ENCODE results near the gene SUPV3L1. TPM values are rescaled to one million over a fixed set of nuclear protein-coding genes. Genes with fewer than 3 reads are reported as not detected.

SUPV3L1 gene
- total and polyA plus RNA-seq, 10 of the 15 experiments (the other 5 are each of a cell fraction or from before 2014, with no cell fraction given) = 18.4 to 57.8 (median 44.2) TPM

DNA sequence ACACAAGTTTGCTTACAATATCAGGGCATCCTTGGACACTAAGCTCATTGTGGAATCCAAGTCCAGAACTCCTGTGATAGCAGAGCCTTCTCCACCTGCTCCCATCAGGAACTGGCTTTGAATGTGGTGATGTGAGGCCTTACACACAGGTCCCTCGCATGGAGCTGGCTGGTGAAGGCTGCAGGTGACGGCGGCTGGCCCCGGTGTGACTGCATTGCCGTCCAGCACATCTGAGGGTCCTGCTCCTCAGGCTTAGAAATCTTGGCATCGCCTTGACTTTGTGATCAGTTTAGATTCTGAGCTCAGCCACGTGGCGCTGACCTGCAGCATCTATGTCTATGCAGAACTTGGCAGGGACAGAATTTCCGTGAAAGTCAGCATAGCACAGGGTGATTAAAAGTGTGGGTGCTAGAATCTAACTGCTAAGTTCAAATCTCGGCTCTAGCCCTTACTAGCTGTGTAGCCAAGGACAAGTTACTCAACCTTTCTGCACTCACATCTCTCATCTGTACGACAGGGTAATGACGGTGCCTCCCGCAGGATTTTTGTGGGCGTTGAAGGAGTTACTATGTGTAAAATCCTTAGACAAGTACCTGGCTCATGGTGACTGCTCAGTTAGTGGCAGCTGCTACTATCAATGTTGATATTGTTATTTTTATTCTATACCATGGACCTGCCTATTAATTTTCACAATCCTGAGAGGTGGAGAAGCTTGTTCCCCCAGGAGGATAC, 66.7 kb downstream of the SUPV3L1 start:
- H3K4me2 ChIP-seq (ENCODE audit: control insufficient read depth, insufficient read depth) = no peak overlapping the region
- WGBS (ENCODE audit: insufficient coverage, insufficient replicate concordance, low lambda C conversion rate, missing lambda C conversion rate) = 58% methylated on average over 14 of the region's 14 CpGs
- in situ Hi-C loops (cut with MboI) (no loop called here), intact Hi-C loops (cut with micrococcal nuclease; ENCODE audit: unreplicated experiment) (no loop called here)
- no peak overlapping the region for H3K9ac ChIP-seq (ENCODE audit: control insufficient read depth, insufficient read depth, low read length)
- ChIA-PET SMC1A (ENCODE audit: uncharacterized antibody, unreplicated experiment) (interaction anchor here (1.3 to 1.6 kb wide), 2 partner anchors 10 to 16 kb away, joined by 3 read pairs; no protein-coding TSS in a partner anchor), CTCF (interaction anchor here (1.4 to 2.5 kb wide), 2 partner anchors 146 to 162 kb away, joined by 3 to 7 read pairs; no protein-coding TSS in a partner anchor), RAD21 (ENCODE audit: unreplicated experiment) (no interaction called here), POLR2A (no interaction called here)
- no peaks in the 10 kb centered on the region; the same call in 2 of the 3 replicates for H3K9me3 ChIP-seq (replicated peaks; ENCODE audit: control insufficient read depth, insufficient read depth, low read length)
- H3K36me3 ChIP-seq (ENCODE audit: control insufficient read depth in 2 of 2, insufficient read depth in 2 of 2, low read length in 1 of 2) = no peaks in the 10 kb centered on the region
- FAIRE-seq = no peak
- no peaks in the 10 kb centered on the region for H3K4me1 ChIP-seq (ENCODE audit: control insufficient read depth, insufficient read depth, low read length)
- no peaks in the 10 kb centered on the region for H3K27me3 ChIP-seq (replicated peaks in 1 of 2; ENCODE audit: control insufficient read depth in 2 of 2, insufficient read depth in 2 of 2, low read length in 1 of 2)
- BruUV-seq (replicated peaks) = no TSS peak
- H2AFZ ChIP-seq (ENCODE audit: control insufficient read depth, low read depth, low read length) = no peak overlapping the region
- H3K27ac ChIP-seq (ENCODE audit: control insufficient read depth, insufficient read depth) = no peak overlapping the region
- no peaks in the 10 kb centered on the region for H3K79me2 ChIP-seq (ENCODE audit: control insufficient read depth, insufficient read depth, low read length)
- TF ChIP-seq, protein P1, sequence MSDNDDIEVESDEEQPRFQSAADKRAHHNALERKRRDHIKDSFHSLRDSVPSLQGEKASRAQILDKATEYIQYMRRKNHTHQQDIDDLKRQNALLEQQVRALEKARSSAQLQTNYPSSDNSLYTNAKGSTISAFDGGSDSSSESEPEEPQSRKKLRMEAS (IDR thresholded peaks at IDR 0.05; ENCODE audit: low read depth, low read length) = no peak
- TF ChIP-seq POLR2A (IDR thresholded peaks at IDR 0.05; ENCODE audit: low read depth, low read length) (no peak), TBL1XR1 (IDR thresholded peaks at IDR 0.05; ENCODE audit: low read depth, low read length) (no peak), EP300 (IDR thresholded peaks at IDR 0.05; ENCODE audit: borderline replicate concordance in 1 of 2, control insufficient read depth in 1 of 2, low read depth in 2 of 2, low read length in 2 of 2) (no peak), POLR2AphosphoS2 (IDR thresholded peaks at IDR 0.05; ENCODE audit: low read depth, low read length) (no peak), BRCA1 (IDR thresholded peaks at IDR 0.05; ENCODE audit: low read depth, low read length) (no peak), STAT1 (conservative IDR thresholded peaks at IDR 0.05) (no peak), NR2F1 (conservative IDR thresholded peaks at IDR 0.05) (no peak), EED (IDR thresholded peaks at IDR 0.05; ENCODE audit: low read depth) (no peak), MYB (IDR thresholded peaks at IDR 0.05; ENCODE audit: borderline replicate concordance, low read depth, low read length) (no peak), KAT2A (conservative IDR thresholded peaks at IDR 0.05; ENCODE audit: control insufficient read depth, low read depth, low read length) (no peak)
- TF ChIP-seq, protein P2, sequence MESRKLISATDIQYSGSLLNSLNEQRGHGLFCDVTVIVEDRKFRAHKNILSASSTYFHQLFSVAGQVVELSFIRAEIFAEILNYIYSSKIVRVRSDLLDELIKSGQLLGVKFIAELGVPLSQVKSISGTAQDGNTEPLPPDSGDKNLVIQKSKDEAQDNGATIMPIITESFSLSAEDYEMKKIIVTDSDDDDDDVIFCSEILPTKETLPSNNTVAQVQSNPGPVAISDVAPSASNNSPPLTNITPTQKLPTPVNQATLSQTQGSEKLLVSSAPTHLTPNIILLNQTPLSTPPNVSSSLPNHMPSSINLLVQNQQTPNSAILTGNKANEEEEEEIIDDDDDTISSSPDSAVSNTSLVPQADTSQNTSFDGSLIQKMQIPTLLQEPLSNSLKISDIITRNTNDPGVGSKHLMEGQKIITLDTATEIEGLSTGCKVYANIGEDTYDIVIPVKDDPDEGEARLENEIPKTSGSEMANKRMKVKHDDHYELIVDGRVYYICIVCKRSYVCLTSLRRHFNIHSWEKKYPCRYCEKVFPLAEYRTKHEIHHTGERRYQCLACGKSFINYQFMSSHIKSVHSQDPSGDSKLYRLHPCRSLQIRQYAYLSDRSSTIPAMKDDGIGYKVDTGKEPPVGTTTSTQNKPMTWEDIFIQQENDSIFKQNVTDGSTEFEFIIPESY (IDR thresholded peaks at IDR 0.05) = no peak
- TF ChIP-seq, protein P3, sequence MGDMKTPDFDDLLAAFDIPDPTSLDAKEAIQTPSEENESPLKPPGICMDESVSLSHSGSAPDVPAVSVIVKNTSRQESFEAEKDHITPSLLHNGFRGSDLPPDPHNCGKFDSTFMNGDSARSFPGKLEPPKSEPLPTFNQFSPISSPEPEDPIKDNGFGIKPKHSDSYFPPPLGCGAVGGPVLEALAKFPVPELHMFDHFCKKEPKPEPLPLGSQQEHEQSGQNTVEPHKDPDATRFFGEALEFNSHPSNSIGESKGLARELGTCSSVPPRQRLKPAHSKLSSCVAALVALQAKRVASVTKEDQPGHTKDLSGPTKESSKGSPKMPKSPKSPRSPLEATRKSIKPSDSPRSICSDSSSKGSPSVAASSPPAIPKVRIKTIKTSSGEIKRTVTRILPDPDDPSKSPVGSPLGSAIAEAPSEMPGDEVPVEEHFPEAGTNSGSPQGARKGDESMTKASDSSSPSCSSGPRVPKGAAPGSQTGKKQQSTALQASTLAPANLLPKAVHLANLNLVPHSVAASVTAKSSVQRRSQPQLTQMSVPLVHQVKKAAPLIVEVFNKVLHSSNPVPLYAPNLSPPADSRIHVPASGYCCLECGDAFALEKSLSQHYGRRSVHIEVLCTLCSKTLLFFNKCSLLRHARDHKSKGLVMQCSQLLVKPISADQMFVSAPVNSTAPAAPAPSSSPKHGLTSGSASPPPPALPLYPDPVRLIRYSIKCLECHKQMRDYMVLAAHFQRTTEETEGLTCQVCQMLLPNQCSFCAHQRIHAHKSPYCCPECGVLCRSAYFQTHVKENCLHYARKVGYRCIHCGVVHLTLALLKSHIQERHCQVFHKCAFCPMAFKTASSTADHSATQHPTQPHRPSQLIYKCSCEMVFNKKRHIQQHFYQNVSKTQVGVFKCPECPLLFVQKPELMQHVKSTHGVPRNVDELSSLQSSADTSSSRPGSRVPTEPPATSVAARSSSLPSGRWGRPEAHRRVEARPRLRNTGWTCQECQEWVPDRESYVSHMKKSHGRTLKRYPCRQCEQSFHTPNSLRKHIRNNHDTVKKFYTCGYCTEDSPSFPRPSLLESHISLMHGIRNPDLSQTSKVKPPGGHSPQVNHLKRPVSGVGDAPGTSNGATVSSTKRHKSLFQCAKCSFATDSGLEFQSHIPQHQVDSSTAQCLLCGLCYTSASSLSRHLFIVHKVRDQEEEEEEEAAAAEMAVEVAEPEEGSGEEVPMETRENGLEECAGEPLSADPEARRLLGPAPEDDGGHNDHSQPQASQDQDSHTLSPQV (IDR thresholded peaks at IDR 0.05) = no peak
- TF ChIP-seq, protein P4, sequence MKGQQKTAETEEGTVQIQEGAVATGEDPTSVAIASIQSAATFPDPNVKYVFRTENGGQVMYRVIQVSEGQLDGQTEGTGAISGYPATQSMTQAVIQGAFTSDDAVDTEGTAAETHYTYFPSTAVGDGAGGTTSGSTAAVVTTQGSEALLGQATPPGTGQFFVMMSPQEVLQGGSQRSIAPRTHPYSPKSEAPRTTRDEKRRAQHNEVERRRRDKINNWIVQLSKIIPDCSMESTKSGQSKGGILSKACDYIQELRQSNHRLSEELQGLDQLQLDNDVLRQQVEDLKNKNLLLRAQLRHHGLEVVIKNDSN (IDR thresholded peaks at IDR 0.05; ENCODE audit: borderline replicate concordance, extremely low read length, insufficient read depth, low read depth, low read length) = no peak
- no peak for DNase-seq (ENCODE audit: low read depth, low spot score)
- no peaks in the 10 kb centered on the region for H4K20me1 ChIP-seq (ENCODE audit: control insufficient read depth, insufficient read depth)
- H3K4me3 ChIP-seq = no peak overlapping the region
- no peak for ATAC-seq

All from GM12878 (cell line).